MM.1S (cell line): ENCODE measurements around the gene SETD5.

ENCODE experiments used
- CTCF ChIP-seq: fragments of 300-600 bp; sonication (generic); IDR thresholded peaks from 2 replicates; pipeline ENCODE4 v1.5.1; 2016; ENCODE audit warnings: antibody characterized with exemption, low read length, mixed read lengths
- EZH2 ChIP-seq: fragments of 300-600 bp; sonication (generic); optimal IDR thresholded peaks from 2 replicates; pipeline ENCODE3; 2017; ENCODE audit warnings: low read depth, mild to moderate bottlenecking, antibody characterized with exemption, low read length, mixed read lengths
- EZH2phosphoT487 ChIP-seq: fragments of 300-600 bp; sonication (generic); IDR thresholded peaks from 2 replicates; pipeline ENCODE4 v1.6.1; 2018; ENCODE audit warnings: antibody characterized with exemption, low read length

GRCh38 chr3:9469986-9470385, 72.6 kb downstream of the SETD5 start:
- TF ChIP-seq CTCF (no peak), EZH2phosphoT487 (no peak), EZH2 (no peak)
